HCT116 (cell line): ENCODE results near the gene IAH1.

Source experiments
- ATF3 ChIP-seq: IDR thresholded peaks from 2 replicates; pipeline ENCODE4 v1.6.1; 2012
- CTCF ChIP-seq, 3 experiments: fragments of 200-600 bp in 1 of 3; sonication (generic) in 1 of 3; IDR thresholded peaks in 2 of 3; conservative IDR thresholded peaks in 1 of 3; 2 replicates each; pipeline ENCODE4 v1.5.1; 2012 to 2017; ENCODE audit warnings: low read depth in 2 of 3, low read length in 2 of 3, antibody characterized with exemption in 1 of 3, borderline replicate concordance in 1 of 3, control low read depth in 1 of 3, mild to moderate bottlenecking in 1 of 3, mixed read lengths in 1 of 3, mixed run types in 1 of 3, moderate library complexity in 1 of 3; ENCODE audit not compliant: insufficient read depth in 1 of 3
- EZH2 ChIP-seq: fragments of 200-600 bp; sonication (generic); IDR thresholded peaks from 2 replicates; pipeline ENCODE4 v1.6.1; 2017; ENCODE audit warnings: antibody characterized with exemption, mixed run types
- POLR2A ChIP-seq: IDR thresholded peaks from 2 replicates; pipeline ENCODE4 v1.7.0; 2011; ENCODE audit warnings: borderline replicate concordance; ENCODE audit not compliant: insufficient read depth, insufficient read length; ENCODE audit errors: extremely low read depth
- RAD21 ChIP-seq: IDR thresholded peaks from 2 replicates; pipeline ENCODE4 v1.6.1; 2012; ENCODE audit warnings: low read depth, mild to moderate bottlenecking
- SP1 ChIP-seq: IDR thresholded peaks from 2 replicates; pipeline ENCODE4 v1.6.1; 2012; ENCODE audit warnings: low read depth
- SRF ChIP-seq: IDR thresholded peaks from 2 replicates; pipeline ENCODE4 v1.6.1; 2012; ENCODE audit warnings: low read depth

- TF ChIP-seq CTCF (IDR thresholded peaks at IDR 0.05 in 2 of 3, conservative IDR thresholded peaks at IDR 0.05 in 1 of 3; ENCODE audit: borderline replicate concordance in 1 of 3, insufficient read depth in 1 of 3, low read depth in 2 of 3, low read length in 2 of 3) (no peak), EZH2 (no peak), POLR2A (no peak), RAD21 (no peak), ATF3 (no peak), SRF (no peak), SP1 (no peak)
These were observed 34.2 kb upstream of the IAH1 start for GRCh38 chr2:9440058-9440727.
